A204.1 (cell line): ENCODE measurements around the gene PRPF38A.

Source experiments
- FAIRE-seq: peaks from 2 replicates; lab custom pipeline; 2012; peaks lifted over from hg19 to GRCh38; lab: Jason Lieb, UNC

The PRPF38A gene

DNA sequence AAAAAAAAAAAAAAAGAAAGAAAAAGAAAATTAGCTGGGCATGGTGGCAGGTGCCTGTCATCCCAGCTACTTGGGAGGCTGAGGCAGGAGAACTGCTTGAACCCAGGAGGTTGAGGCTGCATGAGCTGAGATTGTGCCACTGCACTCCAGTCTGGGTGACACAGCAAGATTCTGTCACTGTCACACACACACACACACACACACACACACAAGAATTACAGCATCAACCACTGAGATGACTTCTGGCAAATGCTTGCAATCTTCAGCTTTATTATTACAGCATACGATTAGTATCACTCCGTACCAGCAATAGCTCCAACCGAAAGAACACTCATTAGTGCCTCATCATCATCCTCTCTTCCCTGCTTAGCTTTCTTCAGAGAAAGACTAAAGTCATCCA is 4.8 kb upstream of the PRPF38A start:
- FAIRE-seq: no peak

DNA sequence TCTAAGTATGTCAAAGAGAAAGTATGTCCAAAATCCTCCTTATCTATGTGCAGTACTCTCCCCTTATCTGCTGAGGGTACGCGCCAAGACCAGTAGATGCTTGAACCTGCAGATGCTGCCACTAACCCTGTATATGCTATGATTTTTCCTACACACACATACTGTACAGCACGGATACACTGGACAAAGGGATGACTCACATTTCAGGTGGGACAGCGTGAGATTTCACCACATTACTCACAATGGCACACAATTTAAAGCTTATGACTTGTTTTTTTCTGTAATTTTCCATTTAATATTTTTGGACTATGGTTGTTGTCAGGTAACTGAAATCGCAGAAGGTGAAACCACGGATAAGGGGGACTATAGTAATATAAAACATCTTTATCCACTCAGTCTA is 4.3 kb upstream of the PRPF38A start:
- no peak for FAIRE-seq

DNA sequence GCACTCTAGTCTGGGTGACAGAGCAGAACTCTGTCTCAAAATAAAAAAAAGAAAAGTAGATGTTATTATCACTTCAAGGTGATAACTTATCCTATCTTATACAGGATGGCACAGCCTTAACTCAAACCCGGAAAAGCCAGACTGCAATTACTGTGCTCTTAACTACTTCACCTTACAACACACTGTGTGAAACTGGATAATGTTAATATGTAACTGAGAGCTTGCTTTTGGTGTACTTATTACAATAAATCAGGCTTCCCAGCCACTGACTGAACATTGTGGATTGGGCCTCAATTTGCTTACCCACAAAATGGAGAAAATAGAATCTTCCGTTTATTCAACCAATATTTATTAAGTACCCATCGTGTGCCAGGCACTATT is 1.6 kb upstream of the PRPF38A start:
- no peak for FAIRE-seq

DNA sequence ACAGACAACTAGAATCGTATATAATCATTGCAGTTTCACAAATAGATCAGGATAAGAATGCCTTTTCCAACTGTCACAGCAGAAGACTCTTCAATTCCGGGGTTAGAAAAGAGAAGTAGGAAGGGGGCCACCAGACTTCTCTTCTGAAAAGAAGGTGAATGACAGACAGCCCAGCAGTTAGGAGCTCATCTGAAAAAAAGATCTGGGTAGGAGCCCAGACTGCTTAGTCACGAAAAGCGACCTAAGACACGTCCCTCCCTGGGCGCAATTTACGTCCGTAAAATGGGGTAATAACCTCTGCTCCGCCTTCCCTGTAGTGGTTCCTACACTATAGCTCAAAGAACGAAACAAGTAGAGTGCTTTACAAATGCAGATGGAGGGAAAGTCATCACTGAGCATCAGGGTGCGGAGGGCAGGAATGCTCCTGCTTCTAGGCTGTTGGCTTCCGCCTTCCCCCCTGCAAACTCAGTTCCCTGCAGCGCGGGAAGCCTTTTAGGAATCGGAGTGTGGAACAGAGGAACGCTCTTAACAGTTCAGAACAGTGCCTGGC is 761 bp upstream of the PRPF38A start:
- no peak for FAIRE-seq

DNA sequence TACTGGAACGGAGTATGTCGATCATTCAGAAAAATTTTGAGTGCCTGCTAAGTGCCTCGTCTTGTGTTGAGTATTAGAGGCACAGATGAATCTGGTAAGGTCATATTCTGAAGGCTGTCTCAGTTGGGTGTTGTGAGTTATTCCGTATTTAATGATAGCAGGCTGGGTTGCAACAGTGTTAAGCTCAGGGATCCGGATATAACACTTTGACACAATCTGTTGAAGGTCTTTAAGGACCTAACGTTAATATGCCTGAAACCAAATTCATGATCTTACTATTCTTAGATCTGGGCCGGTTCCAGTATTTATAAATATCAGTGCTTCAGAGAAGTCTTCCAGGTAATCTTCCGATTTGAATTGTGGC is 555 bp downstream of the PRPF38A start:
- no peak for FAIRE-seq

DNA sequence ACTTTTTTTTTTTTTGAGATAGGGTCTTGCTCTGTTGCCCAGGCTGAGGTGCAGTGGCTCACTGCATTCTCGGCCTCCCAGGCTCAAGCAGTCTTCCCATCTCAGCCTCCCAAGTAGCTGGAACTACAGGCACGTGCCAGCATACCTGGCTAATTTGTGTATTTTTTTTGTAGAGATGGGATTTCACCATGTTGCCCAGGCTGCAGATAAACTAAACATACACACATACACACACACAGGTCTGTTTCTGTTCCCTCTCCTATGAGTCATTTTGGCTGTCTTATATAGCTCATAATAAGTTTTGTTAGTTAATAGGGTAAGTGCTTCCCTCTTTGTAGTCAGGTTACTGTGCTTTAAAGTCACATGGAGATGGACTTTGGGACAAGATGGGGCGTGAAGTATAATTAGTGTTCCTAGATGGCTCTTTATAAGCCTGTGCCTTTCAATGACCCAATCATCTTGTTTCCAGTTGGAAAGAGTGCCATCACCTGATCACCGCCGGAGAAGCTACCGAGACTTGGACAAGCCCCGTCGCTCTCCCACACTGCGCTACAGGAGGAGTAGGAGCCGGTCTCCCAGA is 9.1 kb downstream of the PRPF38A start:
- FAIRE-seq: no peak

DNA sequence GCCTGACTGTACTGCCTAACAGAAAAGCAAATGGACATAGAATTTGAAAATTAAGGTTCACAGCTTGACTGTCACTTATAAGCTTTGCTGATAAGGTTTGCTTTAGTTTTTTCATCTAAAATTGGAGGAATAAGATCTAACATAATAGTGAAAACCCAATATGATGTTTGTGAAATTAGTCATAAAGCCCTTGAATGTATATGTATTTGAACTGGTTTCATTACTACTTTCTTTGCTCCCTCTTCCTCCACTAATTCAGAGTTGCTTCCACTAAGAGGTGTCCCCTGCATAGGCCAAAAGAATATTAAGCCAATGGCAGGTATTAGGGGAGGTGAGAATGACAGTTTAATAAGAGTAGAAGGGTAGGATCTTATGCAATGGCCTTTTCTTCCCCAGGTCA is 10.5 kb downstream of the PRPF38A start:
- no peak for FAIRE-seq

DNA sequence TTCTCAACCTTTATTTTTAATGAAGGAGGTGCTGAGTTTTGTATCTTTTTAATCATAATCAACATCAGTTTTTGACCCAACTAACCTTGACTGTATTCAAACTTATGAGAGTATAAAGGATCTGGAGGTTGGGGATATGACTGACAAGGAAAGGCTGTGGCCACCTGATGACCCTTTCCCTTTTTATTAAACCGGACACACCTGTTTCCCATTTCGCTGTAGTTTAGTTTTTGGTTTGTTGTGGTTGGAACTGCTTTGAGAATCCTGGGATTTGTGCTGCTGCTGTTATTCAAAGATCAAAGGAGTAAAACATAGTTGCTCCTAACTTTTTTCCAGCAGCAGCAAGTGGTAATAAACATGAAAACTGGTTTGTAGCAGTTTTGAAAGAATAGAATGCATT is 12.4 kb downstream of the PRPF38A start:
- FAIRE-seq: no peak

DNA sequence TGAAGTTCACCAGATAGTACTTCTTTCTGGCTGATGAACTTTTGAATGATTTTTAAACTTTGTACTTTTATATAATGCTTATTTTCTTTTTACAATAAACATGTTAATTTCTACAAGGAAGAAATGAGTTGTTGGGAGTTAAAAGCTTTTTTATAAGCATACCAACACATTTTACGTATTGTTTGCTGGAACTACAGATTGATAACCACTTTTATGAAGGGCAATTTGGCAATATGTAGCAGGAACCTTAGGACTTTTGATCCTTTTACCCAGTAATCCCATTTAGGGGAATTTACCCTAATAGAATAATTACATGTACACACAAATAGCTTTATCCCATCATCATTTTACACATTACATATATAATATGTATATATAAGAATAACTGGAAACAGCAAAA is 16.3 kb downstream of the PRPF38A start:
- FAIRE-seq: no peak

DNA sequence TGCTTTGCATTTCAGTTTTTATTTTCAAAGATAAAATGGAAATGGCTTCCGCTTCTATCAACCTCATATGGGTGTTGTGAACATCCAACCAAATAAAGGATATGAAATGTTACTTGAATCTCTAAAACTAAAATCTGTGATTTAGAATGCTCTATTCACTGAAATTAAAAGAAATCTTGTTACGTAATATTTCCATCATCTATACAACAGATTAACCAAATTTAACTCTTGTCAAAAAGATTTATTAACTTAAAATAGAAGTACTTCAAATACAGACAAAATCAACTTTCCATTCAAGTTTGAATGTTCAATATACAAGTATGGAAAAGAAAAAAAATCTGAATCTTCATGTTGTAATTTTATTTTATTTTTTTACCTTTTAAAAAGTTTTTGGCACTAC is 18.7 kb downstream of the PRPF38A start:
- FAIRE-seq: peak; percentile 94

DNA sequence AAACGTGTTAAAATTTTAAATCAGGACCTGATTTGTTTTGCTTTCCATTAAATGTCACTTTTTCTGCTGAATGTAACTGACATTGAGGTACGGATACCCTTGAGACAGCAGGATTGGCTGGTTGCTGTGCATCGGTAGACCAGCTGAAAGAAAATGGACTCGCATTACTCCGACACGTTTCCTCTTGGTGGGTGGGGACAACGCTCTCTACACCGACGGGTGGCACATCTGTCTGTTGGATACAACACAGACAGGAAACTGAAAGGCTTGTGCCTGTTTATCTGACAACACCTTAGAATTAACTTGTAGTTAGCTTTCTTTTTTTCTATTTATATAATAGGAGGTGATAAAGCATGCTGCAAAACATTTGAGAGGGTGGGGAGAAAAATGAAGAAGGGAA is 19.4 kb downstream of the PRPF38A start:
- FAIRE-seq: no peak

DNA sequence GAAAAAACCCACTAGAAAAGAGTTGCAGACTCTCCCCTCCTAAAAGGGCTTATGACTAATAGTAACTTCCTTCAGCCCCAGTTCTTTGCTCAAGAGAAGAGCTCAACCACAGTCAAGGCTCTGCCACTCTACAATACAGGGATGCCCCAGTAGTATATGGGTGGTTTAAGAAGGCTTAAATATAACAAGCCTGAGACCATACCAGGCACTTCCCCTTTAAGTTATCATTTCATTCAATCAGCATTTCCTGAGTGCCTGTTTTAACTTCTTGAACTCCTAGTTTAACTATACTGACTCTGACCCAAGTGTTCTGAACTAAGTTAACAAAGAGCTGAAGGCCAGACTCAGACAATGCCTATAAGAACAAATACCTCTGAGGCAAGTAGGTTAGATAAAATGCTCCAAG is 19.8 kb downstream of the PRPF38A start:
- FAIRE-seq: no peak

DNA sequence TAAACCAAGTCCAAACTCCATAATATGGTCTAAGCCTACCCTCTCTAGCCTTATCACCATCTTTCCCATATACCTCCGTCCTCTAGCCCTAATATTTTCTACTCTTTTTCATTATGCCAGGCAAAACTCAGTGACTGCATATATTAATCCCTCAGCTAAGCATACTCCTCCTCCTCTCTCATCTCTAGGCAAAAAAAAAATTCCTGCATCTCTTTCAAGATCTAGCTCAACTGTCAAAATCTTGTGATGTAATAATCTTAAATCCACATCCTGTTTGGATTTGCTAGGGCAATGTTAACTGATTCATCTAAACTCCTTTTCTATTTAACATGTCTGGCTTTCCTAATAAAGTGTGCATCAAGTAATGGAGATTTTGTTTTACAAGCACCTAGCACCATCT is 20.4 kb downstream of the PRPF38A start:
- no peak for FAIRE-seq

DNA sequence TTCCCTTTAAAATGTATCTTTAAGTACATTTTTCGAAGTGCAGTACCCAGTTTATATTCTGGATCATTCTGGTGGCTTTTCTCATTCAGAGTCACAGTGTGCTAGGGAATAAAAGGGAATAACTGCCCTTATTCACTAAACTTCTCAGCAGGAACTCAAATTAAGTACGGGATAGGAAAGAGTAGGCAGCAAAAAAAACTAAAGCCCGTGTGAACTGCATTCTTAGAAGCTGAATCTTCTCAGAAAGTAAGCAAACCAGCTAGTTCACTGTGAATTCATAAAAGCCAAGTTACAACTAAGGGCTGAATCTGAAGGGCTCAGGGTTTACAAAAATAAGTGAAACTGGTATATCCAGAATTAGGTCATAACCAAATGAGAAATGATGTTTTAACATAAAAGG is 22.0 kb downstream of the PRPF38A start:
- no peak for FAIRE-seq

DNA sequence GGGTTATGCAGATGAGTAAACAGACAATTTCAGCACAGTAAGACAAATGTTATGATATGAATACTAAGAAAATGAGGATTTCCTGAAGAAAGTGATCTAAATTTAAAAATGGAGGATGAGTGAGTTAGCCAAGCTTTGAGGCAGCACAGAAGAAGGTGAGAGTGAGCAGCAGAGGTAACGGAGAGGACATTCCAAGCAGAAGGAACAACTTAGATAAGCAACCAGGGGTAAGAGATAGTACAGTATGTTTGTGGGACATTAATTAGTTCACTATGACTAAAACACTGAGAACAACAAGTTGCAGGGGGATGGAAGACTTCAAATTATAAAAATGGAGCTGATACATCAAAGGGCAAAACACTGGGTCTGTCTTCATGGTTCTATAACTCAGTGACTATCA is 22.8 kb downstream of the PRPF38A start:
- no peak for FAIRE-seq

DNA sequence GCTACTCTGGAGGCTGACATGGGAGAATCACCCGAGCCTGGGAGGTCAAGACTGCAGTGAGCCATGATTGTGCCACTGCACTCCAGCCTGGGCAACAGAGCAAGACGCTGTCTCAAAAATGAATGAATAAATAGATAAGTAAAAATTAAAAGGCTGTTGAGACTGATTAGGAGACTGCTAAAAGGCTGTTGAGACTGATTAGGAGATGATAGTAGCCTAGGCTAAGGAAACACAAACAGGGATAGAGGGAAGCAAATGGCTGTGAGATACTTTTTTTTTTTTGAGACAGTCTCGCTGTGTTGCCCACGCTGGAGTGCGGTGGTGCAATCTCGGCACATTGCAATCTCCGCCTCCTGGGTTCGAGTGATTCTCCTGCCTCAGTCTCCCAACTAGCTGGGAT is 28.4 kb downstream of the PRPF38A start:
- FAIRE-seq: no peak

DNA sequence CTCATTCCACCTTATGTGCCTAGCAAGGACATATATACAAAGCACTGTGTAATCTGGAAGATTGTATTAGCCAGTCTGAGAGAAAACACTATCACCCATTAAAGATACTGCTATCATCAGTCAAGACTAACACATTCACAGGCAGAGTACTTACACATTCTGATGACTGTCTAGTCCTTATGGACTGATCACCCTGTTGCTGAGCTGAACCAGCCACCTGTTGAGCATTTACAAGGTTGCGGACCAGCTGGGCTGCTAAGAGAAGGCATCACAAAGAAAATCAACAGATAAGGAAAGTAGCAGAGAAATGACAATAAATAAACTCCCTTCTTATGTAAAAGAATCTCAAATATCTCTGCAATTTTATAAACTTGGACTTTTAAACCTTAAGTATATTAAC is 30.8 kb downstream of the PRPF38A start:
- FAIRE-seq: no peak

DNA sequence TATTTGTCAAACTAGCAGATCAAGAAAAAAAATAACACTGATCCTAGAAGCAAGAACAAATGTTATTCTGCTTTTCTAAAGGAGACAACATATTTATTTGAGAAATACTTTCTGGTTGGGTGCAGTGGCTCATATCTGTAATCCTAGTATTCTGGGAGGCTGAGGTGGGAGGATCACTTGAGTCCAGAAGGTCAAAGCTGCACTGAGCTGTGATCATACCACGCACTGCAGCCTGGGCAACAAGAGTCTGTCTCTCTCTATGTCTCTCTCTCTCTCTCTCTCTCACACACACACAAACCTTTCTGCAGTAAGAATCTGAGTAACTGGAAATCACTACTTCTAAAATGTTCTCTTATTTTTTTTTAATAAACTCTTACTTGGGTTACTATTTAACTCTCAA is 31.2 kb downstream of the PRPF38A start:
- no peak for FAIRE-seq

DNA sequence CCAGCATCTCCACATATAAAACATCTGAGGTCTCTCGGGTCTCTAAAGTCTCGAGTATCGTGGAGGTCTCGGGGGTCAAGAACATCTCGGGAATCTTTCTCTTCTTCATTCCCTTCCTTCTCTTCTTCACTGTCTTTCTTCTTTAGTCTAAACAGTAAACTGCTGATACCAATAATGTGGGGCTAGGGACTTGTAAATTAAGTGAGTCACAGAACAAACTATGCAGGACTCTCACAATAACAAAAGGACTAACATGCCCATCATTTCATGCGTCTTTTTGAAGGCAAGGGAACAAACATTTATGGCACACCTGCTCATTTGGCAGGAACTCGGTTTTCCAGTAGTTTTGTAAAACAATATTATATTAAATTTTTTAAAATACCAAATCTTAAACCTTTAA is 32.4 kb downstream of the PRPF38A start:
- FAIRE-seq: no peak

DNA sequence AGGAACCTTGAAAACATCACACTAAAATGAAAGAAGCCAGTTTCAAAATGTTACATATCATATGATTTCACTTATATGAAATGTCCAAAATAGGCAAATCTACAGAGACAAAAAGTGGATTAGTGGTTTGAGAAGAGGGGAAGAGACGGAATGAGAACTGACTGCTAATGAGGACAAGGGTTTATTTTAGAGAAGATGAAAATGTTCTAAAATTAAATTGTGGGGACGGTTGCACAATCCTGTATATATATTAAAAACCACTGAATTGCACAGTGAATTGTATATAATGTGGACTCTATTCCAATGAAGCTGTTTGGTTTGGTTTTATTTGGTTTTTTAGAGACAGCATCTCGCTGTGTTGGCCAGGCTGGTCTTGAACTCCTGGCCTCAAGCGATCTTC is 35.6 kb downstream of the PRPF38A start:
- FAIRE-seq: no peak

DNA sequence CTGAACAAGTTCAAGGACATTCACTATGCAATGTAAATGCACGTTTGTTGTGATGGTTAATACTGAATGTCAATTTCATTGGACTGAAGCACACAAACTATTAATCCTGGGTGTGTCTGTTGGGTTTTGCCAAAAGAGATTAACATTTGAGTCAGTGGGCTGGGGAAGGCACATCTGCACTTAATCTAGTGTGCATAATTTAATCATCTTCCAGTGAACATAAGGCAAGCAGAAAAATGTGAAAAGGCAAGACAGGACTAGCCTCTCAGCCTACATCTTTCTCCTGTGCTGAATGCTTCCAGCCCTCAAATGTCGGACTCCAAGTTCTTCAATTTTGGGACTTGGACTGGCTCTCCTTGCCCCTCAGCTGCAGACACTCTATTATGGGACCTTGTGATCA is 40.1 kb downstream of the PRPF38A start:
- FAIRE-seq: no peak

DNA sequence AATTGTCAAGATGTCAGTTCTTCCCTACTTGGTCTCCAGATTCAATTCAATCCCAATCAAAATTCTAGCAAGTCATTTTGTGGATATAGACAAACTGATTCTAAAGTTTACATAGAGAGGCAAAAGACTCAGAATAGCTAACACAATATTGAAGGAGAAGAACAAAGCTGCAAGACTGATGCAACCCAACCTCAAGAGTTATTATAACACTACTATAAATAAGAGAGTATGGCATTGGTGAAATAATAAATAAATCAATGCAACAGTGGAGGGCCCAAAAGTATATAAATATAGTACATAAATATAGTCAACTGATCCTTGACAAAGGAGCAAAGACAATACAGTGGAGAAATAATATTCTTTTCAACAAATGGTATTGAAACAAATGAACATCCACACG is 49.7 kb downstream of the PRPF38A start:
- FAIRE-seq: no peak

DNA sequence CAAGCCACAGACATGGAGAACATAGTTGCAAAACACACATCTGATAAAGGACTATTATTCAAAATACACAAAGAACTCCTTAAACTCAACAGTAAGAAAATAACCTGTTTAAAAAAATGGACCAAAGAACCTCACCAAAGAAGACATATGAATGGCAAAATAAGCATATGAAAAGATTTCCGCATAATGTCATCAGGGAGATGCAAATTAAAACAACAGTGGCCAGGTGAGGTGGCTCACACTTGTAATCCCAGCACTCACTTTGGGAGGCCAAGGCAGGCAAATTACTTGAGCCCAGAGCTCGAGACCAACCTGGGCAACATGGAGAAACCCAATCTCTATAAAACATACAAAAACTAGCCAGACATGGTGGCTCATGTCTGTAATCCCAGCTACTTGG is 50.4 kb downstream of the PRPF38A start:
- FAIRE-seq: no peak

DNA sequence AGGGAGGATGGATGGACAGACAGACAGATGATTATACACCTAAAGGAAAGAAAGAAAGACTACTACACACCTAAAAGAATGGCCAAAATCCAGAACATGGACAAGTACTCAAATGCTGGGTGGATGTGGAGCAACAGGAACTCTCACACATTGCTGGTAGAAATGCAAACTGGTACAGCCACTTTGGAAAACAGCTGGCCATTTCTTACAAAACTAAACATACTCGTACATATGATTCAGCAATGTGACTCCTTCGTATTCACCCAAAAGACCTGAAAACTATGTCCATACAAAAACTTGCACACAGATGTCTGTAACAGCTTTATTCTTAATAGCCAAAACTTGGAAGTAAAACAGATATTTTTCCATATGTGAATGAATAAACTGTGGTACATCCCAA is 51.3 kb downstream of the PRPF38A start:
- FAIRE-seq: no peak

DNA sequence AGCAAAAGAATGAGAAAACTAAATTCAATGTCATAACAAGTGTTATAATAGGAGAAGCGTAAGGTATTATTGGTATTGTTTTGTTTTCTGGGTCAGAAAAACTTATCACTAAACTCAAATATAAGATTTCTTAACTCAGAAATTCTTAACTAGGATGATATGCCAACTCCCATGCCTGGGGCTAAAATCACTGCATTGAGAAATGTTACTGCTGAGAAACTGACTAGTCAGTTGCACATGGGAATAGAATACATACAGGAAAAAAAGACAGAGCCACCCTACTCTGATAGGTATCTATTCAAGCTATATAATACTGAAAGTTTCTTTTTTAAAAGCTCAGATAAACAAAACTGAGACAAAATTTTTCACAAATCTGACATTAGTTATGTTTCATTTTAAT is 56.3 kb downstream of the PRPF38A start:
- FAIRE-seq: no peak
